ENCODE data around the gene ZYX. TPM values are rescaled to one million over a fixed set of nuclear protein-coding genes. Genes with fewer than 3 reads are reported as not detected.

Gene ZYX
- total RNA-seq, 1 experiment from 2014 or later, result 237 TPM

- Histone ChIP-seq H3K9ac (ENCODE audit: extremely low read depth, insufficient read length, low read length) (no peak overlapping the region), H2AK5ac (ENCODE audit: insufficient read length, low read length) (no peak overlapping the region), H4K91ac (ENCODE audit: insufficient read length, low read depth, low read length) (no peak overlapping the region)
Measured at GRCh38 chr7:143399151-143399550, 18.0 kb downstream of the ZYX start.

More at GRCh38 chr7:143399151-143399550, 18.0 kb downstream of the ZYX start:
- no peaks in the 10 kb centered on the region for H3K9me3 ChIP-seq (ENCODE audit: control insufficient read depth, low read depth, low read length)
- no peak overlapping the region for H3K27ac ChIP-seq (ENCODE audit: insufficient read length, low read depth, low read length)
- no peak overlapping the region; a peak in 1 of 5 replicates for H3K4me3 Mint-ChIP-seq
- no peak overlapping the region for H3T11ph ChIP-seq (ENCODE audit: low read length)
- no peak overlapping the region for H2AFZ ChIP-seq (ENCODE audit: low read length)
- H4K8ac ChIP-seq (replicated peaks; ENCODE audit: insufficient read length, low read depth, low read length), result no peak overlapping the region
- H2BK20ac ChIP-seq (ENCODE audit: low read depth, low read length, poor library complexity, severe bottlenecking), result no peak overlapping the region
- H3K14ac ChIP-seq (ENCODE audit: insufficient read depth, low read length), result no peak overlapping the region
- H3K18ac ChIP-seq (ENCODE audit: insufficient read length, low read depth, low read length), result no peak overlapping the region
- no peak overlapping the region for H2BK15ac ChIP-seq (ENCODE audit: low read depth, low read length)
- peaks cover 2% of the 10 kb centered on the region; the same call in 1 of the 2 replicates for H3K27me3 Mint-ChIP-seq (ENCODE audit: low read depth)
- no peaks in the 10 kb centered on the region for H3K23me2 ChIP-seq (ENCODE audit: insufficient read length, low read depth, low read length, poor library complexity, severe bottlenecking)
- H4K20me1 ChIP-seq (ENCODE audit: control insufficient read depth, insufficient read depth, insufficient read length), result no peaks in the 10 kb centered on the region
- H3K4me1 Mint-ChIP-seq, result peaks cover 3 to 7% of the 10 kb centered on the region in 2 experiments; a peak in 2 of 4 replicates
- H3K79me1 ChIP-seq (ENCODE audit: insufficient read depth, low read depth, low read length, poor library complexity, severe bottlenecking), result no peaks in the 10 kb centered on the region
- H3K4ac ChIP-seq (ENCODE audit: low read depth, low read length), result no peak overlapping the region
- H3K79me2 ChIP-seq (ENCODE audit: insufficient read depth, low read length), result 0 out of 2 replicates have a peak, but pooled peaks cover 3% of the 10 kb centered on the region
- no peak overlapping the region for H4K5ac ChIP-seq (ENCODE audit: insufficient read length, low read depth, low read length)
- H3K4me1 ChIP-seq (ENCODE audit: insufficient read depth, low read length), result no peaks in the 10 kb centered on the region
- DNase-seq, result no peak
- peaks cover 64 to 89% (median 89%) of the 10 kb centered on the region in 3 experiments; a peak in 6 of 7 replicates for H3K36me3 Mint-ChIP-seq (ENCODE audit: insufficient read depth in 1 of 3, low read depth in 3 of 3)
- no peaks in the 10 kb centered on the region for H3K27me3 ChIP-seq (ENCODE audit: insufficient read depth, low read length)
- H3K4me2 ChIP-seq (ENCODE audit: insufficient read depth, insufficient read length, low read length), result no peak overlapping the region
- no peak overlapping the region for H3K23ac ChIP-seq (ENCODE audit: insufficient read length, low read depth, low read length)
- WGBS (ENCODE audit: extremely low coverage, insufficient read length, low lambda C conversion rate), result no CpG with 5 or more reads among the region's 8 CpGs
- H2BK12ac ChIP-seq (ENCODE audit: insufficient read length, low read depth, low read length), result no peak overlapping the region
- H2BK5ac ChIP-seq (ENCODE audit: insufficient read length, low read length), result no peak overlapping the region
- H2BK120ac ChIP-seq (ENCODE audit: low read depth, low read length, poor library complexity, severe bottlenecking), result no peak overlapping the region
- TF ChIP-seq CTCF (conservative IDR thresholded peaks at IDR 0.05), result no peak
- H3K27ac Mint-ChIP-seq, result no peak overlapping the region
- no peak overlapping the region for H3K56ac ChIP-seq (ENCODE audit: insufficient read length, low read depth, low read length)
- H3K9me3 Mint-ChIP-seq, result no peaks in the 10 kb centered on the region
